ENCODE measurements around the gene THAP5. TPM values are rescaled to one million over a fixed set of nuclear protein-coding genes. Genes with fewer than 3 reads are reported as not detected.

Gene THAP5
- total RNA-seq, 1 experiment from 2014 or later = 11.8 TPM

DNA sequence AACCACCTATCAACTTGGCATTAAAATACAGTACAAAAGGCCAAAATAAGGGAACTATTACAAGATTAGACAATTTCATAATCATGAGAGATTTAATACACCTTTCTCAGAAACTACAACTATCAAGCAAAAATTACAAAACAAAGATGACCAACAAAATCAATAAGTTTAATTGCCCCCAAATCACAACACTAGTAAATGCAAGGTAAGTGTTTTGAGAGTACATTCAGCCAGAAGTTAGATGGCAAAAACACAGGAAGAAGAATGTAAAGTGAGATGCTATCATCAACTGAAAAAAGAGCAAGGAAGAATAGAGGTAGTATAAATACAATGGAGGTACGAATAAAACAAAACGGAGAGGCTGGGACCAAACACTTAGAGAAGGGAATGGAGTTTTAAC is 46.7 kb downstream of the THAP5 start:
- intact Hi-C loops (cut with micrococcal nuclease) = no loop called here
- no TSS peak for BruUV-seq (replicated peaks)
- no peak for ATAC-seq
- Histone ChIP-seq H3K36me3 (ENCODE audit: low read depth, low read length) (peaks cover 4% of the 10 kb centered on the region; the same call in 1 of the 2 replicates), H3K9me3 (ENCODE audit: low read length) (no peaks in the 10 kb centered on the region), H3K4me3 (ENCODE audit: low read length) (no peak overlapping the region), H3F3A (ENCODE audit: low read length, unreplicated experiment) (no peaks in the 10 kb centered on the region), H3K79me2 (ENCODE audit: low read length) (peaks cover 49% of the 10 kb centered on the region), H4K20me1 (ENCODE audit: low read length) (peaks cover 4% of the 10 kb centered on the region; the same call in 1 of the 2 replicates), H3K4me1 (ENCODE audit: insufficient read depth, low read length) (peaks cover 27% of the 10 kb centered on the region), H3K4me2 (ENCODE audit: low read length) (0 out of 2 replicates have a peak overlapping the region, but pooled peaks have one; percentile 96), H3K9ac (ENCODE audit: low read length) (no peak overlapping the region), H3K9me2 (replicated peaks; ENCODE audit: low read length) (no peaks in the 10 kb centered on the region), H3K27ac (ENCODE audit: low read length) (no peak overlapping the region), H2AFZ (ENCODE audit: low read length) (no peak overlapping the region), H3K27me3 (ENCODE audit: low read length) (no peaks in the 10 kb centered on the region)
- ChIA-PET POLR2A (ENCODE audit: unreplicated experiment) (interaction anchor here (0.6 kb wide), 1 partner anchor 1928 kb away, joined by 4 read pairs; no protein-coding TSS in a partner anchor), CTCF (no interaction called here)
- TF ChIP-seq EZH2phosphoT487 (IDR thresholded peaks at IDR 0.05; ENCODE audit: borderline replicate concordance, low read length) = no peak
- TF ChIP-seq CTCF (conservative IDR thresholded peaks at IDR 0.05; ENCODE audit: low read depth, low read length) = no peak
- no peak for TF ChIP-seq EZH2 (IDR thresholded peaks at IDR 0.05; ENCODE audit: low read length, unreplicated experiment)
- no peak for DNase-seq

DNA sequence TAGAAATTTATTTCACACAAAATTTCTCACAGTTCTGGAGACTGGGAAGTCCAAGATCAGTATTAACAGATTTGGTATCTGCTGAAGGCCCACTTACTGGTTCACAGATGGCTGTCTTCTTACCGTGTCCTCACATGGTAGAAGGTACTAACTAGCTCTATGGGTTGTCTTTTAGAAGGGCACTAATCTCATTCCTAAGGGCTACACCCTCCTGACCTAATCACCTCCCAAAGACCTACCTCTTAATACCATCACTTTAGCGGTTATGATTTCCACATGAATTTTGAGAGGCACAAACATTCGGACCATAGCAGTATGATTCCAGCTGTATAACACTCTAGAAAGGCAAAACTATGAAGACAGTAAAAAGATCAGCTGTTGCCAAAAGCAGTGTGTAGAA is 51.6 kb downstream of the THAP5 start:
- H3K79me2 ChIP-seq (ENCODE audit: low read length) = peaks cover 20% of the 10 kb centered on the region
- no peak overlapping the region for H3K9ac ChIP-seq (ENCODE audit: low read length)
- H4K20me1 ChIP-seq (ENCODE audit: low read length) = peaks cover 4% of the 10 kb centered on the region; the same call in 1 of the 2 replicates
- H3K9me2 ChIP-seq (replicated peaks; ENCODE audit: low read length) = no peaks in the 10 kb centered on the region
- no peak overlapping the region for H2AFZ ChIP-seq (ENCODE audit: low read length)
- no TSS peak for BruUV-seq (replicated peaks)
- H3F3A ChIP-seq (ENCODE audit: low read length, unreplicated experiment) = no peaks in the 10 kb centered on the region
- POLR2A ChIA-PET (ENCODE audit: unreplicated experiment) = no interaction called here
- H3K4me2 ChIP-seq (ENCODE audit: low read length) = no peak overlapping the region
- H3K36me3 ChIP-seq (ENCODE audit: low read depth, low read length) = peaks cover 12% of the 10 kb centered on the region
- H3K9me3 ChIP-seq (ENCODE audit: low read length) = no peaks in the 10 kb centered on the region
- no peak for TF ChIP-seq CTCF (conservative IDR thresholded peaks at IDR 0.05; ENCODE audit: low read depth, low read length)
- TF ChIP-seq EZH2phosphoT487 (IDR thresholded peaks at IDR 0.05; ENCODE audit: borderline replicate concordance, low read length) = no peak
- no peak for TF ChIP-seq EZH2 (IDR thresholded peaks at IDR 0.05; ENCODE audit: low read length, unreplicated experiment)
- CTCF ChIA-PET = no interaction called here
- H3K27ac ChIP-seq (ENCODE audit: low read length) = no peak overlapping the region
- no peaks in the 10 kb centered on the region for H3K27me3 ChIP-seq (ENCODE audit: low read length)
- no peaks in the 10 kb centered on the region for H3K4me1 ChIP-seq (ENCODE audit: insufficient read depth, low read length)
- ATAC-seq (no peak), DNase-seq (no peak)
- intact Hi-C loops (cut with micrococcal nuclease) = no loop called here
- no peak overlapping the region for H3K4me3 ChIP-seq (ENCODE audit: low read length)

DNA sequence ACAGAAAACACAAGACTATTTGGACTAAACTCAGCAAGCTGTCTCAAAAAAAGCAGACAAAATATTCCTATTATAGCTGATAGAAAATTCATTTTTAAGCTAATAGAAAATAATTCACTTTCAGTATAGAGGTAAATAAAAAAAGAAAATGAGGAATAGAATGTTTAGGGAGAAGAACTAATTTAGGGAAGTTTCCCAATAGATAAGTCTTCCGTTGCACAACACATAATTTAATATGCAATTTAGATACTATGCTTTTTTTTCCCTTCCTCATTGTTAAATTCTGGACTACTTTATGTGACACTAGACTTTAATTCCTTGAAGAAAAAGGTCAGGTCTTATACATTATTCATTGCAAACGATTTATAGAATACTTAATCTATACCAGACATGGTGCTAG is 53.9 kb downstream of the THAP5 start:
- TF ChIP-seq EZH2phosphoT487 (IDR thresholded peaks at IDR 0.05; ENCODE audit: borderline replicate concordance, low read length) (no peak), EZH2 (IDR thresholded peaks at IDR 0.05; ENCODE audit: low read length, unreplicated experiment) (no peak), CTCF (conservative IDR thresholded peaks at IDR 0.05; ENCODE audit: low read depth, low read length) (no peak)
- H3K9me3 ChIP-seq (ENCODE audit: low read length) = no peaks in the 10 kb centered on the region

More for the DNA sequence above, 53.9 kb downstream of the THAP5 start:
- no peaks in the 10 kb centered on the region for H3K4me1 ChIP-seq (ENCODE audit: insufficient read depth, low read length)
- no peaks in the 10 kb centered on the region for H3K9me2 ChIP-seq (replicated peaks; ENCODE audit: low read length)
- DNase-seq (no peak), ATAC-seq (no peak)
- no peak overlapping the region for H2AFZ ChIP-seq (ENCODE audit: low read length)
- no TSS peak for BruUV-seq (replicated peaks)
- H3F3A ChIP-seq (ENCODE audit: low read length, unreplicated experiment) = no peaks in the 10 kb centered on the region
- 0 out of 2 replicates have a peak, but pooled peaks cover 4% of the 10 kb centered on the region for H3K79me2 ChIP-seq (ENCODE audit: low read length)
- no peak overlapping the region for H3K9ac ChIP-seq (ENCODE audit: low read length)
- H3K36me3 ChIP-seq (ENCODE audit: low read depth, low read length) = peaks cover 12% of the 10 kb centered on the region
- no peaks in the 10 kb centered on the region; the same call in 1 of the 2 replicates for H4K20me1 ChIP-seq (ENCODE audit: low read length)
- no peak overlapping the region for H3K27ac ChIP-seq (ENCODE audit: low read length)
- intact Hi-C loops (cut with micrococcal nuclease) = no loop called here
- CTCF ChIA-PET = interaction anchor here (0.7 kb wide), 1 partner anchor 360 kb away, joined by 4 read pairs; no protein-coding TSS in a partner anchor
- H3K4me3 ChIP-seq (ENCODE audit: low read length) = no peak overlapping the region
- no peaks in the 10 kb centered on the region for H3K27me3 ChIP-seq (ENCODE audit: low read length)
- POLR2A ChIA-PET (ENCODE audit: unreplicated experiment) = no interaction called here
- no peak overlapping the region for H3K4me2 ChIP-seq (ENCODE audit: low read length)
